NB4 (cell line): ENCODE results near the gene GADD45G.

Experiments
- DNase-seq: peaks from one replicate; pipeline ENCODE4 v3.0.0; 2010; ENCODE audit warnings: low read depth
- H3K4me3 ChIP-seq: one replicate; pipeline ENCODE4 v1.5.1; 2011; ENCODE audit warnings: mild to moderate bottlenecking, low read depth, low read length, moderate library complexity
- CTCF ChIP-seq: IDR thresholded peaks from one replicate; pipeline ENCODE4 v1.5.1; 2012; ENCODE audit warnings: low read depth, low read length
- MAX ChIP-seq: IDR thresholded peaks from 2 replicates; pipeline ENCODE4 v1.6.1; 2011; ENCODE audit warnings: low read depth, low read length
- MYC ChIP-seq: IDR thresholded peaks from 2 replicates; pipeline ENCODE4 v1.6.1; 2011; ENCODE audit warnings: low read depth, low read length
- POLR2A ChIP-seq: IDR thresholded peaks from 2 replicates; pipeline ENCODE4 v1.6.1; 2011; ENCODE audit warnings: mild to moderate bottlenecking; ENCODE audit not compliant: insufficient read length; ENCODE audit errors: extremely low read depth

The GADD45G gene

GRCh38 chr9:89641980-89642379 is 37.2 kb downstream of the GADD45G start:
- no peak overlapping the region for H3K4me3 ChIP-seq
- TF ChIP-seq CTCF (no peak), POLR2A (no peak), MAX (no peak), MYC (no peak)
- DNase-seq = no peak

GRCh38 chr9:89642789-89643188 is 38.0 kb downstream of the GADD45G start:
- TF ChIP-seq MYC (no peak), POLR2A (no peak), MAX (no peak), CTCF (no peak)
- no peak for DNase-seq
- no peak overlapping the region for H3K4me3 ChIP-seq

- no peak for TF ChIP-seq MAX
- no peak for TF ChIP-seq MYC
- no peak for TF ChIP-seq CTCF
- no peak for TF ChIP-seq POLR2A
- no peak for DNase-seq
- no peak overlapping the region for H3K4me3 ChIP-seq
Measured at GRCh38 chr9:89646189-89646939, 41.6 kb downstream of the GADD45G start.

- TF ChIP-seq POLR2A (no peak), MAX (no peak), CTCF (no peak), MYC (no peak)
- no peak overlapping the region for H3K4me3 ChIP-seq
- no peak for DNase-seq
Measured at GRCh38 chr9:89647366-89648128, 42.7 kb downstream of the GADD45G start.

GRCh38 chr9:89648247-89649000 is 43.6 kb downstream of the GADD45G start:
- DNase-seq = no peak
- TF ChIP-seq MYC (no peak), POLR2A (no peak), MAX (no peak), CTCF (no peak)
- no peak overlapping the region for H3K4me3 ChIP-seq
